Glomerular visceral epithelial cell (primary cell): ENCODE data around the gene ZNF17.

Source experiments
- DNase-seq: peaks from one replicate; pipeline ENCODE4 v3.0.0-alpha.2; 2016; ENCODE audit errors: extremely low spot score

Gene ZNF17

DNA sequence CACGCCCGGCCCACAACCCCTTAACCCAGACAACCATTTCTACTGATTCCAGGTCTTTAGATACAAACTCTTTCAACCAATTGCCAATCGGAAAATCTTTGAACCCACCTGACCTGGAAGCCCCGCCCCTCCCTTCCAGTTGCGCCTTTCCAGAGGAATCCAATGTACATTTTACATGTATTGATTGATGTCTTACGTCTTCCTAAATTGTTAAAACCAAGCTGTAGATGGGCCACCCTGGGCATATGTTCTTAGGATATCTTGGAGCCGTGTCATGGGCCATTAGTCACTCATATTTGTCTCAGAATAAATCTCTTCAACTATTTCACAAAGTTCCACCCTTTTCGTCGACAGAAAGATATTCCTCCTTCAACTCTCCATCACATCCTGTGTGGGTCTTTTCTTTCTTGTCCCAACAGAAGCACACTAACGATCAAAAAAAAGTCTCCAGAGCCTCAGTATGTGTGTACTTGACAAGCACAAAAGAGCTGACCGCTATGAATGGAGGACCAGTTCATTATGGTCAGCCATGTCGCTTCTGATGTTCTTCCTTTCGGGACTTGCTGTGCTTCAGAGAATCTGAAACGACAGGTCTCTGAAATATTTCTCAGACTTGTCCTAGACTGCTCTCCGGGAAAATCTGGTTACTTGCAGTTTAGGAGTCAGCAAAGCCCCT is 23.6 kb downstream of the ZNF17 start:
- no peak for DNase-seq

DNA sequence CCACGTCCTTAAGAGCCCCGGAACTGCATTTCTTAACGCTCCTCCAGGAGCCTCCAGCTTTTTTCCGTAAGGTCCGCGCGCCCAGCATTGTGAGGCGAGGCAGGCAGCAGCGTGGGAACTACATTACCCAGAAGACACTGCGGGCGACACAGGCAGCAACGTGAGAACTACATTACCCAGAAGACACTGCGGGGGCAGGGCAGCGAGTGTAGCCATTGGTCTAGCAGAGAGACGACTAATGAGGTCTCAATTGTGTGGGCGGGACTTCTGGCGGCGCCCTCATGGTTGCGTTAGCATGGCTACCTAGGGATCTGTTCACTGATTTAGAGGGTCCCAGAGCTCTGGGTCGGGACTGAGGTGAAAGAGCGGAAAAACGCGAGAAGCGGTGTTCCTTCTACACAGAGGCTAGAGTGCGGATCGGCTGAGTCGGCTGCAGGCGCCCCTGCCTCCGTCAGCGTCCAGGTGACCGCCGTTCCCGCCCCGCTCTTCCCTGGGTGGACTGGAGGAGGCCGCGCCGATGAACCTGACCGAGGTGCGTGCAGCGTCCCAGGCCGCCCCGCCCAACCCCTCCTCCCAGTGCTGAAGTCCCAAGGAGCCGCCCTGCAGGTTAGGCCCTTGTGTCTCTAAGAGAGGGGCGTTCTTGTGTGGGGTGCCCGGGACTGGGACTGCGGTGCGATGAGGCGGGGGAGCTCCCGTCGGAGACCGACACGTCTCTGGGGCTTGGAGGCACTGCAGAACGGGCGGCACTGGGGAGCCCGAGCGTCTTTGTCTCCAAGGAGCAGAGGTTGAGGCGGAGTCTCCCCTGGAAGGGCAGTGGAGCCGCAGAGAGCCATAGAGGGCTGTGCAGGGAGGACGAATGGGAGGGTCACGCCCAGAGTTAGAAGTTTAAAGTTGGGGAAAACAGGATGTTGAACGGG is 24.4 kb downstream of the ZNF17 start, which contains the start of gene ZNF749:
Gene ZNF749, plus strand, starts transcription at position 264 of the 917 bp plus-strand sequence. Its CDS starts 254 bp downstream, at position 518.
- peak; percentile 97 for DNase-seq

DNA sequence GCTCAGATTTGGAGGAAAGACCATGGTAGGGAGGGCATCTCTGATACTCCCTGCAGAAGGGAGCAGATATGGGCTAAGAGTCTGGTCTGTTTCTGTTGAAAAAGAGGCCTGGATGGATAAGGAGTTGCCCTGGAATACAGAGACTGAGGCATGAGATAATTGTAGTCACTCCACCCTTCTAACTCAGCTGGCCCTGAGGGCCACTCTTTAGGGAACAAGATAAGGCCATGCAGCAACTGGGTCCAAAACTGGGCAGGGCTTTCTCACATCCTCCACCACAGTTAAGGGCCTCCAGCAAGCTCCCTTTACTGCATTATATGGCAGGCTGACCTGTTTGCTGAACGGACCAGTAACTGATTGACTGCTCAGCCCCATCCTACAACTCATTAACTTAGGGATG is 25.5 kb downstream of the ZNF17 start:
- DNase-seq = no peak

DNA sequence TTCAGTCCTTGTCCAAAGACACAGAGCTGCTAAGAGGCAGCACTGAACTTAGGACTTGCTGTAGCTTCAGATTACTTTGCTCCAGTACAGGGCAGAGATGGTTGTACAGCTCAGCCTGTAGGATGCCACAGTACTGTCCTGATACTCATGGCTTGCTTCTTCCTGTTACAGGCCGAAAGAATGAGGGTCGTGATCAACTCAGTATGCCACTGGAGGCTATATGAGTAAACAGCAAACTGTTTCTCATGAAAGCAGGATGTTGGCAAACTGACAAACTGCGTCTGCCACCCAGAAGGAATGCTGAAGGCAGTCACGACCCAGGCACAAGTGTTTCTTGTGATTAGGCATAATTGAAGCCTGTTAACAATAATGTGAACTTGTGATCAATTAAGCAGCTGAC is 27.0 kb downstream of the ZNF17 start:
- DNase-seq = no peak

DNA sequence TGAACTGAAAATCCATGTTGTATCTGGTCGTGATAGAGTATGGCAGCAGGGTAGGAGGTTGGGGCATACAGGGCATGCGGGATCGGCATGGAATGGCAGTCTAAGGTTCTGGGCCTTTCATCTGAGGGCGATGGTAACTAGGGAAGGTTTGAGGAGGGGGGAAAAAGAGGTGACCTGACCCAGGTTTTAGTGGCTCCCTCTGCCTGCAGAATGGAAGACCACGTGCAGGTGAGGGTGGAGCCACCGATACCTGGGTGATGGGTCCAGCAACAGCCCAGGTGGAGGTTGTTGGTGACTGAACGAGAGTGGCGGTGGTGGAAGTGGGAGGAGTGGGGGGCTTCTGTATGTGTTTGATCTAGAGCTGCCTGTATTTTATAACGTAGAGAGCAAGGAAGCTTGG is 28.0 kb downstream of the ZNF17 start:
- DNase-seq = no peak

DNA sequence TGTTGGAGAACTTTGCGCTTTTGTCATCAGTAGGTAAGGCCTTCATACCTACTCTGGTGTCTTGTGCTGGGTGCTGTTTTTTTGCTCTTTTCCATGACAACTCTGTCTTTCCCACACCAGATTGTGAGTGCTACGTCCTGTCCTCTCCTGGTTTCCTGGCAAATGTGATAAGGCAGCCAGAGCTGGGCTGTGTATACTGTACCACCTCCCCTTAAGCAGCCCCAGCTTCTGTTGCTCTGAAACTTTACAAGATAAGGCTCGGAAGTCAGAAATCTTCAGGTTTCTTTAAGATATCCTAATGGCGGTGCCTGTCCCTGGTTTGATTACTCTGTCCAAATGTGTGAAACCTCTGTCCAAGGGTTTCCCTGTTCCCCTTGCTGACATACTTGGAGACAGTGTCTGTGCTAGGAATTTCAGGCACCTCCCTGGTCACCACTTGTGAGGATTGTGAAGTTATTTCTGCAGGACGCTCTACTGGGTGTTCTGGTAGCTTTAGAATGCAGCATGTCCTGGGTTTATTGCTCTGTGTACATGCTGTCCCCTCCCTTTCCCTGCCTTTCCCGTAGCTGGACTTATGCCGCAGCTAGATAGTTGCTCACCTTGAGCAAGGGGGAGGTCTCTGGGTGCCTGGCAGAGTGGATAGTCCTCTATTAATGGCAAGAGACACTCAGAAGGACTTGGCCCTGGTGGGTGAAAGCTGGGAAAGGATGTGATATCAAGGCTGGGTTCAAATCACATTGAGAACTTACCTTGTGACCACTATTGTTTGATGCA is 31.2 kb downstream of the ZNF17 start:
- no peak for DNase-seq

DNA sequence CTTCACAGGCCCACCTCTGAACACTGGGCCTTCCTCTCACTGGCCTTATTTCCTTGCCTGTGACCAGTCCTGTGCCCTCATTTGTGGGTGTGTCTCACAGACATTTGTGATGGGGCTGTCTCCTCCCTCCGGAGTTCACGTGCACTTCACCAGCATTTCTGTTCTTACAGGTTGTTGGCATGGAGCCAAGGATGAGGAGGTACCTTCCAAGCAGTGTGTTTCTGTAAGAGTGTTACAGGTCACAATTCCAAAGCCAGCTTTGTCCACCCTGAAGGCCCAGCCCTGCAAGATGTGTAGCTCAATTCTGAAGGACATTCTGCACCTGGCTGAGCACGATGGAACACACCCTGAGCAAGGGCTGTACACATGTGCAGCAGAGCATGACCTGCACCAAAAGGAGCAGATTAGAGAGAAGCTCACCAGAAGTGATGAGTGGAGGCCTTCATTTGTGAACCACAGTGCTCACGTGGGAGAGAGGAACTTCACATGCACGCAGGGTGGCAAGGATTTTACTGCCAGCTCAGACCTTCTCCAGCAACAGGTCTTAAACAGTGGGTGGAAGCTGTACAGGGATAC is 32.2 kb downstream of the ZNF17 start:
- DNase-seq = no peak

DNA sequence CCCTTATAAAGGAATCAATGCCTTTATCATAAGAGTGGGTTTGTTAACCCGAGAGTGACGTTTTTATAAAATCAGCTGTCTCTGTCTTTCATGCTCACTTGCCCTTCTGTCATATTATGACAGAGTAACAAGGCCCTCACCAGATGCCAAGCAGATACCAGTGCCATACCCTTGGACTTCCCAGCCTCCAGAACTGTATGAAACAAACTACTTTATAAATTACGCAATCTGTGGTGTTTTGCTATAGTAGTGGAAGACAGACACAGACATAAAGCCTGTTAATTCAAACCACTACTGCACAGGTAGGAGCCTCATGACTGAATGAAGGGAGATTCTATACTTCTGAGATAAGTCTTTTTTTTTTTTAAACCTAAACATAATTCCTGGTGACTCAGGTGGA is 41.3 kb downstream of the ZNF17 start:
- no peak for DNase-seq

DNA sequence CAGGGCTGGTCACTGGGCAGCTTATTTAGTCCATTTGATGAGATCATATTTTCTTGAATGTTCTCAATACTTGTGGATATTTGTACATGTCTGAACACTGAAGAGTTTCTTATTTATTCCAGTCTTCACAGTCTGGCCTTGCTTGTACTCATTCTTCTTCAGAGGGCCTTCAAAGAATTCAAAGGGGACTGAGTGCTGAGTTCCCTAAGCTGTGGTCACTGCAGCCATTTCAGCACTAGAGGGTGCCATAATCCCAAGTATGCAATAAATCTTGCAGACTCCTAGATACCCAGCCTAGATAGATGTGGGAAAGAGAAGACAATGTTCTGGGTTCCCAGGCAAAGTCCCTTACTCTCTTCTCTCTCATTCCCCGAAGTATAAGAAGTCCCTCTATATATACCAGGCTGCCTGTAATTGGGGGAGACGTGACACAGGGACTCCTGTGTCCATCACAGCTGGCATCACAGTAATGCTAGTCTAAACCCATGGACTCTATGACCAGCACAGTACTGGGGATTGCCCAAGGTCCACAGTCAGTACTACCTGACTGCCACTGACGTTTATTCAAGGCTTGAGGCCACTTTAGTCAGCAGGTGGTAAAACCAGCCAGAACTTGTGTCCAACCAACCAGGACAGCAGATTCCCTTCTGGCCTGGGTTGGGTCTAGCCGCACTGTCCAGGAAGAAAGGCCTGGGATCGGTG is 54.9 kb downstream of the ZNF17 start:
- DNase-seq = peak; percentile 13

DNA sequence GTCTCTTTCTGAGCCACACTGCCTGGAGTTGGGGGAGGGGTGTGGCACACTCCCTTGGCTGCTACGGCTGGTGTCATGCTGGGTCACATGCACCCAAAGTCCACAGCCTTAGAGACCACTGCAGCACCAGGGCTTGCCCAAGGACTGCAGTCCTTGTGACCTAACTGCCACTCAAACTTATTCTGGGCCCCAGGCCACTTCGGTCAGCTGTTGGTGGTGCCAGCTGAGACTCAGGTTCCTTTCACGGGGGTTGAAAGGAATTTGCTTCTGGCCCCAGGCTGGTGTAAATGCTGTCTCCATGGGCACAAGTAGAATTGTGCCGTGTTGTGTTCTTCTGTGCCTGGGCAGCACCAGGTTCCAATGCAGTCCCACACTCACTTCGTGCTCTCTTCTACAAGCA is 55.5 kb downstream of the ZNF17 start:
- no peak for DNase-seq
